Gastroesophageal sphincter (tissue), 3 donors: ENCODE data around the gene SPINK9.

Experiments used
- EP300 ChIP-seq: sonication (generic); formaldehyde crosslinking; IDR thresholded peaks from one replicate; pipeline ENCODE4 v1.6.1; 2017; ENCODE audit warnings: antibody characterized with exemption, mild to moderate bottlenecking
- POLR2A ChIP-seq, 2 donors: fragments of 450-650 bp; IDR thresholded peaks; one replicate each; pipeline ENCODE4 v1.6.1; 2017; ENCODE audit warnings: antibody characterized with exemption in 2 of 2, mild to moderate bottlenecking in 2 of 2, moderate library complexity in 1 of 2
- TF ChIP-seq, protein P1 (sequence below), 4 experiments: fragments of 200-600 bp in 2 of 4; fragments of 450-650 bp in 2 of 4; sonication (generic) in 1 of 4; IDR thresholded peaks; one replicate each; pipeline ENCODE4 v1.5.1; 2017 to 2019; ENCODE audit warnings: antibody characterized with exemption in 4 of 4, mild to moderate bottlenecking in 2 of 4, moderate library complexity in 2 of 4

DNA sequence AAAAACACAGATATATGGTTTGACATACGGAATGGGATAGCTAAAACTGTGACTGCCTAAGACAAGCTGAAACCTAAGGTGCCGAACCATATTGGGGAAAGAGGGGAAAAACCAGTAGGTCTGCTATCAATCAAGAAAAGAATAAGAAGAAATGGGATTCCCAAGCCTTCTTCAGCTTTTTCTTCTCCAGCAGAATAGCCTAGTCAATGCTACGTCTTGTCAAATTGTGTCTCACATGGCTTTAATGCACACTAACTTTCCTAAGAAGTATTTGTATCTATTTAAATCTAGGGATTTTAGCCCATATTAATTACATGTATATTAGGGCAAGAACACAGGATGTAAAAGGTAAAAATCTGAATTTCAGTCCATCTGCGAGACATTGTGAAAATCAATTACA lies 47.6 kb downstream of the SPINK9 start:
- TF ChIP-seq, protein P1, sequence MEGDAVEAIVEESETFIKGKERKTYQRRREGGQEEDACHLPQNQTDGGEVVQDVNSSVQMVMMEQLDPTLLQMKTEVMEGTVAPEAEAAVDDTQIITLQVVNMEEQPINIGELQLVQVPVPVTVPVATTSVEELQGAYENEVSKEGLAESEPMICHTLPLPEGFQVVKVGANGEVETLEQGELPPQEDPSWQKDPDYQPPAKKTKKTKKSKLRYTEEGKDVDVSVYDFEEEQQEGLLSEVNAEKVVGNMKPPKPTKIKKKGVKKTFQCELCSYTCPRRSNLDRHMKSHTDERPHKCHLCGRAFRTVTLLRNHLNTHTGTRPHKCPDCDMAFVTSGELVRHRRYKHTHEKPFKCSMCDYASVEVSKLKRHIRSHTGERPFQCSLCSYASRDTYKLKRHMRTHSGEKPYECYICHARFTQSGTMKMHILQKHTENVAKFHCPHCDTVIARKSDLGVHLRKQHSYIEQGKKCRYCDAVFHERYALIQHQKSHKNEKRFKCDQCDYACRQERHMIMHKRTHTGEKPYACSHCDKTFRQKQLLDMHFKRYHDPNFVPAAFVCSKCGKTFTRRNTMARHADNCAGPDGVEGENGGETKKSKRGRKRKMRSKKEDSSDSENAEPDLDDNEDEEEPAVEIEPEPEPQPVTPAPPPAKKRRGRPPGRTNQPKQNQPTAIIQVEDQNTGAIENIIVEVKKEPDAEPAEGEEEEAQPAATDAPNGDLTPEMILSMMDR (IDR thresholded peaks at IDR 0.05): no peak
- TF ChIP-seq POLR2A (IDR thresholded peaks at IDR 0.05) (no peak), EP300 (no peak)
